Dermis blood vessel endothelial cell (primary cell): ENCODE data around the gene ANKRD55. TPM values are rescaled to one million over a fixed set of nuclear protein-coding genes. Genes with fewer than 3 reads are reported as not detected.
"Not testable (repeated sequence)": the region's sequence is repeated elsewhere in the genome, so short reads cannot be mapped to it uniquely, and the experiment has no call there.

Source experiments
- DNase-seq: peaks from one replicate; pipeline ENCODE4 v3.0.0; 2010
- total RNA-seq: library from RNA; depleted of rRNA; stranded (reverse); fragments of >200 nt; gene quantifications from 2 replicates; pipeline ENCODE4 v1.2.3, GENCODE V29; 2014

The ANKRD55 gene
- 1.2 and 3.2 TPM in 2 replicates for total RNA-seq

DNA sequence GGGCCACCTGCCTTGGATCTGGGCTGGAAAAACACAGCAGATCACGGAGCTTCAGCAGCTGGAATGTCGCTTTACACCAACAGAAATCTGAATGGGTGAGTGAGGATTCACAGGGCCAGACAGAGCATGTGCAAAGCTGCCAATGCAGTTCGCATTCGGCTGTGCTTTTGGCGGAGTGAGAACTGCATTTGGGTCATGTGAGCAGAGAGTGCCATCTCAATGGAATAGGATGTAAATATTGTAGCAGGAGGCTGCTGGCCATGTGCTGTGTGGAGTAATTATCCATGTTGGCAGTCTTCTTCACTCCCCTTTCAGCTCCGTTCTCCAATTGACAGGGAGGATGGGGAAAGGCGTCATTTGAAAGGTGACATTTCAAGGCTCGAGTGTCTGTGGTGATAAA, at the start of gene ANKRD55:
TSS of gene ANKRD55 (minus strand) at position 101 of the 400 bp plus-strand sequence. CDS start 417 bp downstream, outside the sequence.
- DNase-seq = no peak

GRCh38 chr5:56282216-56282615, 49.1 kb upstream of the ANKRD55 start:
- DNase-seq = peak; percentile 33

GRCh38 chr5:56281489-56282165, 48.5 kb upstream of the ANKRD55 start:
- DNase-seq = no peak

DNA sequence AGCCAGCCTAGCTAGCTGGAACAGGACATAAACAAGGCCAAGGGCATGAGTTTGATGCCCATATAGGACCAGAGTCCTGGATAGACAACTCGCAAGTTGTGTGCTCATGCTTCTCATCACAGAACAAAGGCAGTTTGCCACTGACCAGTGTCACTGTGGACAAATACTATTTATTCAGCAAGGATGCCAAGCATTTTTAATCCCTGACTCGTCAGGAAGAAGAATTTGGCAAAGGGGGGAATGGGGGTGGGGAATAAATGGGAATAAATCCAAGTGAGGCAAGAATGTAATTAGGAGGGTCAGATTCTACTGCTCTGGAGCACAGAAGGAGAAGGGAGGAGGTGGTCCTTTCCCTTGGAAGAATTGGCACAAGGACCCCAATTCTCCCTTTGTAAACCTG, 46.8 kb upstream of the ANKRD55 start:
- peak; percentile 89 for DNase-seq

GRCh38 chr5:56279291-56279690, 46.2 kb upstream of the ANKRD55 start:
- DNase-seq = peak; percentile 61

DNA sequence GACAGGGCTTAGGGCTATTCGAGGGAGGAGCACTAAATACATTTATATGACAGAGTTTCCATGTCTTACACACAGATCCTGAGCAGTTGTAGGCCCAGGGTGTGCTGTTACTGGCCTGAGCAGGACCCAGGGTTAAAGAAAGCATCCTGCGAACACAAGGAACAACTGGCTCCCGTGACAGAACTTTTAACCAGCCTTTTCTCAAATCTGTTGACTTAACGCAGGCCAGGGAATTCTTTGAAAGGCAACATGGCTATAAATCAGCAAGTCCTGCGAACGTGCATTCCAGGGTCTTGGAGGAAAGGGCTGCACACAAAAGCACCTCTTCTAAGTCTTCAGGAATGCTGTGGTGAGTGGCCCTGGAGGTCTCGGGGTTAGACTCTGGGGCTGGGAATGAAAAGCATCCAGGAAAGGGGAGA, 45.2 kb upstream of the ANKRD55 start:
- DNase-seq = peak; percentile 41

GRCh38 chr5:56277573-56277972, 44.4 kb upstream of the ANKRD55 start:
- DNase-seq = no peak

DNA sequence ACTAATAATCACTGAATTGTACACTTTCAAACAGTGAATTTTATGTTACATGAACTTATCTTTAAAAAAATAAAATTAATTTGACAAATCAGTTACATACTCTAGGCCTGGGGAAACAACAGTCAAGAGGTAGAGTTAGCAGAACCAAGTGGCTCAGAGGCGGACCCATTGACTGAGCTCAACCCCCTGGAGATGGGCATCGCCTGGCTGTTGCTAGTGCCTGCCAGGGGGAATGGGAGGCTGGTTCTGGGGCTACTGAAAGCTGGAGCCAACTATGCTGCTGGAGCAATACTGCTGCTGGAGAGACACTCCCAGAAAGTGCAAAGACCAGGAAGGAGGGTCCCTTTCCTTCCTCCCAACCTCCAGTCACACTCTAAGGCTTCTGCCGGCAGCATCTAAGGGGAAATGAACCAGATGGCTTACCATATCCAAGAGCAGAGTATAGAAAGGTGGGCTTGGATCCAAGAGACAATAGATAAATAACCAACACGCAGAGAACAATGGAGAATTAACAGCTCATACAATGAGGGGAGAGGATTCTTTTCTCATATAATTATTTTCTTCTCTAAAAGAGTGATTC, 40.3 kb upstream of the ANKRD55 start:
- peak; percentile 64 for DNase-seq

GRCh38 chr5:56272765-56273164, 39.6 kb upstream of the ANKRD55 start:
- no peak for DNase-seq

GRCh38 chr5:56270568-56271392, 37.6 kb upstream of the ANKRD55 start:
- DNase-seq = peak; percentile 93

DNA sequence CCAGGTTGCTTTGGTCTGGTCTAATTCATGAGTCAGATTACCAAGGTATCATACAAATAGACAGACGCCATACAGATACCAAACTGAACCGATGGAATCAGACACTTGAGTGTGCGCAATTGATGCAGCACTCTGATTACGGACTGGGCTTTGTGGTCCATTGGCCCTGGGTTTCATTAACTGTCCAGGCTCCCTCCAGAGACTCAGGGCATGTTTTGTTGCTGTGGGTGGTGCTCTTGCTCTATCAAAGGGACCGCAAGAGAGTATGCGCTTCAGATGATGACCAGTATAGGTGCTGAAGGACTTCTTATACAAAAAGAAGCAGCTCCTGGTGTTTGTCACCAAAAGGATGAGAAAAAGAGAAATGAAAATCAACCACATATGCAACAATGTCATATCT, 36.9 kb upstream of the ANKRD55 start:
- peak; percentile 17 for DNase-seq

DNA sequence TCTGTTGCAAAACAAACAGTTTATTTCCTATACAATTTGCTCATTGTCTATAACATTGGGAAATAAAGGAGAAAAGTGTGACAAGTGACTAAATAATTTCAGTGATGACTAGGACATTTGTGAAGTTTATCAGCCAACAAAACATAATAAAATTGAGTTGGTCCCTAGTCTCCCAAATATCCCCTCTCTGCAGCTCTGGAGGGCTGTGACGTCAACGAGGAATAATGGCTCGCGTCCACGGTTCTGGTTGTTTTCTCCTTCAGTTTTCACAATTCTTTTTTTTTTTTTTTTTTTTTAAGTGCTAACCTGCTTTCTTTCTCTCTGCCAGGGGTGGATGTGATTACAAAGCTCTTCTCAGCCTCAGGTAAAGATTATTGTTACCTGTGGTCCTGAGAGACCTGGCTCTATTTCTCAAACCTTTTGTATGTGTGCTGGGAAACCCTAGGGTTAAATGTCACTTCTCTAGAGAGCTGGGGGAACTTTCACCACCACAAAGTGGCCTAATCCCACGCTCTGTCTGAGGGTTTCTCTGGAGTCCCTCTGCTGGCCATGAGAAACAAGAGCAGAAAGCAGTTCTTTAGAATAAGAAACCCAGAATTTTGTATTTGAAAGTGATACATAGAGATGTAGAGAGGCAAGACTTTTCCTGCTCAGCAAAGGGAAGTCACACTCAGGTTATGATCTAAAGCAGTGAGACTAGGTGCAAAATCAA, 36.2 kb upstream of the ANKRD55 start:
- peak; percentile 73 for DNase-seq

DNA sequence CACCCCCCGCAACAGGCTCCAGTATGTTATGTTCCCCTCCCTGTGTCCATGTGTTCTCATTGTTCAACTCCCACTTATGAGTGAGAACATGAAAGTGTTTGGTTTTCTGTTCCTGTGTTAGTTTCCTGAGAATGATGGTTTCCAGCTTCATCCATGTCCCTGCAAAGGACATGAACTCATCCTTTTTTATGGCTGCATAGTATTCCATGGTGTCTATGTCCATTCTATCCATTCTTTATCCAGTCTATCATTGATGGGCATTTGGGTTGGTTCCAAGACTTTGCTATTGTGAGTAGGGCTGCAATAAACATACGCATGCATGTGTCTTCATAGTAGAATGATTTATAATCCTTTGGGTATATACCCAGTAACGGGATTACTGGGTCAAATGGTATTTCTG, 35.6 kb upstream of the ANKRD55 start:
- DNase-seq = not testable (repeated sequence)

GRCh38 chr5:56267856-56268255, 34.7 kb upstream of the ANKRD55 start:
- no peak for DNase-seq

- peak; percentile 66 for DNase-seq
These were observed 31.4 kb upstream of the ANKRD55 start for GRCh38 chr5:56264417-56265025.

DNA sequence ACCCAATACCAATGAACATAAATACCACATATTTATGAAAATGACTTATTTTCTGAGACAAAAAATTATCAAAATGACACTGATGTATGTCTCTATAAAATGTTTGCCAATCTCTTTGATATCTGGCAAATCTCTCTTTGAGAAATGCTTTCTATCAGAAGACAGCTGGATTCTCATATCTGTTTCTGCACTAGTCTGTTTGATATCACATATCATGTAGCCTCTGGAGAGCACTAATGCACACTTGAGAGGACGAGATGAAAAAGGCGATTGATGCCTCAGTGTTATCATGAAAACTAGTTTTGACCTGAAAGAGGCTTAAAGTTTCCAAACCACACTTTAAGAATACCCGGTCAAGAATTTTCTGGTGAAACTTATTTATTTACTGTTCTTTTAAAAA, 29.1 kb upstream of the ANKRD55 start:
- DNase-seq = no peak

- peak; percentile 13 for DNase-seq
These were observed 25.9 kb upstream of the ANKRD55 start for GRCh38 chr5:56259002-56259511.

DNA sequence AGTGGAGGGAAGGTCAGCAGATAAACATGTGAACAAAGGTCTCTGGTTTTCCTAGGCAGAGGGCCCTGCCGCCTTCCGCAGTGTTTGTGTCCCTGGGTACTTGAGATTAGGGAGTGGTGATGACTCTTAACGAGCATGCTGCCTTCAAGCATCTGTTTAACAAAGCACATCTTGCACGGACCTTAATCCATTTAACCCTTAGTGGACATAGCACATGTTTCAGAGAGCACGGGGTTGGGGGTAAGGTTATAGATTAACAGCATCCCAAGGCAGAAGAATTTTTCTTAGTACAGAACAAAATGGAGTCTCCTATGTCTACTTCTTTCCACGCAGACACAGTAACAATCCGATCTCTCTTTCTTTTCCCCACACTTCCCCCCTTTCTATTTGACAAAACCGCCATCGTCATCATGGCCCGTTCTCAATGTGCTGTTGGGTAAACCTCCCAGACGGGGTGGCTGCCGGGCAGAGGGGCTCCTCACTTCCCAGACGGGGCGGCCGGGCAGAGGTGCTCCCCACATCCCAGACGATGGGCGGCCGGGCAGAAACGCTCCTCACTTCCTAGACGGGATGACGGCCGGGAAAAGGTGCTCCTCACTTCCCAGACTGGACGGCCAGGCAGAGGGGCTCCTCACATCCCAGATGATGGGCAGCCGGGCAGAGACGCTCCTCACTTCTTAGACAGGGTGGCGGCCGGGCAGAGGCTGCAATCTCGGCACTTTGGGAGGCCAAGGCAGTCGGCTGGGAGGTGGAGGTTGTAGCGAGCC, 24.8 kb upstream of the ANKRD55 start:
- not testable (repeated sequence) for DNase-seq

DNA sequence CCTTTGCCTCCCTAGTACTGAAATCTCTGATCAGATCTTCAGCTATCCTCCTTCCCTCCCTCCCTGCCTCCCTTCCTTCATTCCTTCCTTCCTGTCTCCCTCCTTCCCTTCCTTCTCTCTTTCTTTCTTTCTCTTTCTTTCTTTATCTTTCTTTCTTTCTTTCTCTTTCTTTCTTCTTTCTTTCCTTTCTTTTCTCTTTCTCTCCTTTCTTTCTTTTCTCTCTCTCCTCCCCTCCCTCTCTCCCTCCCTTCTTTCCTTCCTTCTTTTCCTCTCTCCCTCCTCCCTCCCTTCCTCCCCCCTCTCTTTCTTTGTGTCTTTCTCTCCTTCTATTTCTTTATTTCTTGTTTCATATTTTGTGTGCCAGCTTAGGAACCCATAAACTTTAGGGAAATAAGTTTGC, 23.9 kb upstream of the ANKRD55 start:
- DNase-seq = no peak

GRCh38 chr5:56255502-56255901, 22.4 kb upstream of the ANKRD55 start:
- no peak for DNase-seq

DNA sequence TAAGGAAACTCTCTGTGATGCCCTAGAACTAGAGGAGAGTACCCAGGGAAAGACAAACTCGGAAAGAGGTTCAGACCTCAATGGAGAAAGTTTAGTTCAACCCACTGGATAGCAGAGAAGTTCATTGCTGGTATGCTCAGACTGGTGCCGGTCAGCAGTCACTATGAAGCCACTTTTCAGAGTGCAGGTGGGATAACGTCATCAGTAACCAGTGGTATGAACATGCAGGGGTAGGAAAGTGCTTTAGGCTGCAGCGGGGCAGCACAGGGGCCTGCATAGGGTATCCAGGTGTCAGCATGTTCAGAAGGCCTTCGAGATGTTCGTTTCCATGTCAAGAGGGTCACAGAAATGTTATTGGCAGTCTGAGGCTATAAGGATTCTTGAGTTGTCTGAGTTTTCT, 20.8 kb upstream of the ANKRD55 start:
- no peak for DNase-seq

GRCh38 chr5:56253126-56253525, 20.0 kb upstream of the ANKRD55 start:
- no peak for DNase-seq
